Measurements from ENCODE around the gene SPEN.
A peak's percentile ranks its signal among the peaks of the same experiment; 100 is the strongest.

SPEN gene

GRCh38 chr1:15852828-15853302, 5.4 kb downstream of the SPEN start (continued):
- TF ChIP-seq PATZ1 (tag by site-specific recombination; IDR thresholded peaks at IDR 0.05) (no peak), ZNF280D (tag by site-specific recombination; IDR thresholded peaks at IDR 0.05) (no peak), ZNF132 (tag by site-specific recombination; IDR thresholded peaks at IDR 0.05; ENCODE audit: borderline replicate concordance) (no peak), ZNF214 (tag by site-specific recombination; IDR thresholded peaks at IDR 0.05; ENCODE audit: borderline replicate concordance) (no peak)

GRCh38 chr1:15856888-15857287, 9.4 kb downstream of the SPEN start:
- TF ChIP-seq ZNF18 (tag by site-specific recombination; IDR thresholded peaks at IDR 0.05) (peak; percentile 65), ZNF121 (tag by site-specific recombination; IDR thresholded peaks at IDR 0.05) (no peak)
- H3K9me3 ChIP-seq (ENCODE audit: control insufficient read depth, insufficient read depth, low read depth, low read length): no peaks in the 10 kb centered on the region
- H3K4me1 ChIP-seq (ENCODE audit: control insufficient read depth, insufficient read depth, low read length): peaks cover 8% of the 10 kb centered on the region
- H3K36me3 ChIP-seq (ENCODE audit: control insufficient read depth in 2 of 2, insufficient read depth in 1 of 2, low read length in 2 of 2): peaks cover 6 to 7% of the 10 kb centered on the region in 2 experiments; a peak in 2 of 3 replicates
- POLR2A ChIA-PET: interaction anchor here (0.7 kb wide), 1 partner anchor 22 kb away, joined by 4 read pairs; no protein-coding TSS in a partner anchor
- H3K4me3 ChIP-seq (ENCODE audit: low read depth, low read length): no peak overlapping the region
- H3K27ac ChIP-seq (ENCODE audit: extremely low read depth, low read depth, low read length): no peak overlapping the region
- CTCF ChIA-PET: no interaction called here

GRCh38 chr1:15858069-15858670, 10.7 kb downstream of the SPEN start:
- Histone ChIP-seq H3K27ac (ENCODE audit: extremely low read depth, low read depth, low read length) (no peak overlapping the region), H3K4me1 (ENCODE audit: control insufficient read depth, insufficient read depth, low read length) (no peaks in the 10 kb centered on the region), H3K4me3 (ENCODE audit: low read depth, low read length) (no peak overlapping the region), H3K9me3 (ENCODE audit: control insufficient read depth, insufficient read depth, low read depth, low read length) (no peaks in the 10 kb centered on the region), H3K36me3 (ENCODE audit: control insufficient read depth in 2 of 2, insufficient read depth in 1 of 2, low read length in 2 of 2) (peaks cover under 1 to 9% of the 10 kb centered on the region in 2 experiments; a peak in 2 of 3 replicates)
- ChIA-PET CTCF (interaction anchor here (1.6 kb wide), 1 partner anchor 66 kb away, joined by 6 read pairs; no protein-coding TSS in a partner anchor), POLR2A (interaction anchor here (0.9 to 2.1 kb wide), 3 partner anchors 9 to 43 kb away, joined by 3 to 9 read pairs (median 4); partner anchors contain the start of gene SPEN)
- 0 out of 2 replicates have a peak, but pooled peaks have one; percentile 25 for TF ChIP-seq ZNF639 (tag by site-specific recombination; IDR thresholded peaks at IDR 0.05)
- TF ChIP-seq YY1 (tag by site-specific recombination; IDR thresholded peaks at IDR 0.05): no peak
- peak; percentile 48; the same call in 1 of the 2 replicates for TF ChIP-seq WT1 (tag by site-specific recombination; IDR thresholded peaks at IDR 0.05)
- TF ChIP-seq ZNF146 (tag by site-specific recombination; IDR thresholded peaks at IDR 0.05): no peak
- TF ChIP-seq PRDM10 (tag by site-specific recombination; IDR thresholded peaks at IDR 0.05): peak; percentile 74
- no peak for TF ChIP-seq ZEB2 (tag by site-specific recombination; IDR thresholded peaks at IDR 0.05)
- TF ChIP-seq ZSCAN30 (tag by site-specific recombination; IDR thresholded peaks at IDR 0.05): no peak
- TF ChIP-seq SP7 (tag by site-specific recombination; IDR thresholded peaks at IDR 0.05): 0 out of 2 replicates have a peak, but pooled peaks have one; percentile 25
- TF ChIP-seq INSM2 (tag by site-specific recombination; IDR thresholded peaks at IDR 0.05): 0 out of 2 replicates have a peak, but pooled peaks have one; percentile 8
- peak; percentile 72 for TF ChIP-seq ZNF600 (tag by site-specific recombination; IDR thresholded peaks at IDR 0.05)
- TF ChIP-seq ZNF76 (tag by site-specific recombination; IDR thresholded peaks at IDR 0.05; ENCODE audit: borderline replicate concordance, low read depth): no peak
